GM12891 (cell line): ENCODE data around the gene SMIM44.

ENCODE experiments used
- DNase-seq: peaks from one replicate; pipeline ENCODE4 v3.0.0; 2011; ENCODE audit warnings: low spot score; ENCODE audit not compliant: insufficient read length
- FAIRE-seq: peaks from 2 replicates; lab custom pipeline; 2011; peaks lifted over from hg19 to GRCh38; lab: Jason Lieb, UNC
- PAX5 ChIP-seq: IDR thresholded peaks from 2 replicates; pipeline ENCODE4 v1.6.1; 2011; ENCODE audit warnings: low read length, moderate library complexity, mild to moderate bottlenecking; ENCODE audit not compliant: insufficient read depth, severe bottlenecking
- POLR2A ChIP-seq: IDR thresholded peaks from 2 replicates; pipeline ENCODE4 v1.6.1; 2011; ENCODE audit warnings: low read depth, low read length, control low read depth
- POLR2AphosphoS5 ChIP-seq: IDR thresholded peaks from 2 replicates; pipeline ENCODE4 v1.6.1; 2011; ENCODE audit warnings: low read depth, low read length, control low read depth
- POU2F2 ChIP-seq: IDR thresholded peaks from 2 replicates; pipeline ENCODE4 v1.6.1; 2011; ENCODE audit warnings: low read depth, mild to moderate bottlenecking, control low read depth, low read length, moderate library complexity
- SPI1 ChIP-seq: IDR thresholded peaks from 2 replicates; pipeline ENCODE4 v1.6.1; 2011; ENCODE audit warnings: low read depth, low read length, control low read depth
- TAF1 ChIP-seq: IDR thresholded peaks from 2 replicates; pipeline ENCODE4 v1.6.1; 2011; ENCODE audit warnings: low read depth, low read length, control low read depth

The SMIM44 gene

GRCh38 chr19:3477951-3478350 is 5.3 kb downstream of the SMIM44 start:
- DNase-seq = no peak
- FAIRE-seq = no peak
- TF ChIP-seq POLR2AphosphoS5 = no peak
- no peak for TF ChIP-seq PAX5
- no peak for TF ChIP-seq SPI1
- no peak for TF ChIP-seq TAF1
- TF ChIP-seq POLR2A = no peak
- TF ChIP-seq POU2F2 = no peak

GRCh38 chr19:3477506-3477905 is 5.7 kb downstream of the SMIM44 start:
- DNase-seq = no peak
- TF ChIP-seq POLR2A (no peak), POLR2AphosphoS5 (no peak), SPI1 (no peak), TAF1 (no peak), PAX5 (no peak), POU2F2 (no peak)
- peak; percentile 52 for FAIRE-seq

GRCh38 chr19:3476830-3477229 is 6.4 kb downstream of the SMIM44 start:
- DNase-seq = no peak
- TF ChIP-seq POLR2AphosphoS5 = no peak
- no peak for FAIRE-seq

GRCh38 chr19:3475449-3475848 is 7.8 kb downstream of the SMIM44 start:
- TF ChIP-seq POLR2A = no peak
- DNase-seq = no peak
- no peak for FAIRE-seq

GRCh38 chr19:3474614-3475013 is 8.6 kb downstream of the SMIM44 start:
- TF ChIP-seq PAX5 = no peak
- TF ChIP-seq POLR2AphosphoS5 = no peak
- no peak for TF ChIP-seq TAF1
- no peak for TF ChIP-seq POU2F2
- TF ChIP-seq SPI1 = no peak
- TF ChIP-seq POLR2A = no peak
- no peak for FAIRE-seq
- DNase-seq = no peak

- DNase-seq (no peak), FAIRE-seq (no peak)
- no peak for TF ChIP-seq PAX5
- TF ChIP-seq POLR2AphosphoS5 = no peak
- no peak for TF ChIP-seq SPI1
- TF ChIP-seq TAF1 = no peak
- TF ChIP-seq POLR2A = no peak
- no peak for TF ChIP-seq POU2F2
Measured at GRCh38 chr19:3474010-3474409, 9.2 kb downstream of the SMIM44 start.

GRCh38 chr19:3471954-3472655 is 11.1 kb downstream of the SMIM44 start:
- no peak for DNase-seq
- no peak for FAIRE-seq
- TF ChIP-seq PAX5 (no peak), SPI1 (peak; percentile 56; the same call in 1 of the 2 replicates)

- FAIRE-seq (no peak), DNase-seq (no peak)
- TF ChIP-seq TAF1 = no peak
- no peak for TF ChIP-seq POLR2AphosphoS5
- no peak for TF ChIP-seq POU2F2
- TF ChIP-seq PAX5 = no peak
- no peak for TF ChIP-seq SPI1
- no peak for TF ChIP-seq POLR2A
Measured at GRCh38 chr19:3470500-3471128, 12.6 kb downstream of the SMIM44 start.

- no peak for TF ChIP-seq TAF1
- 0 out of 2 replicates have a peak, but pooled peaks have one; percentile 31 for TF ChIP-seq POLR2AphosphoS5
- DNase-seq = no peak
- no peak for FAIRE-seq
Measured at GRCh38 chr19:3469638-3470499, 13.4 kb downstream of the SMIM44 start.

GRCh38 chr19:3468211-3468610 is 15.0 kb downstream of the SMIM44 start:
- no peak for DNase-seq
- TF ChIP-seq POLR2AphosphoS5 = no peak
- FAIRE-seq = no peak
